Measurements from ENCODE around the gene PEAK1. TPM values are rescaled to one million over a fixed set of nuclear protein-coding genes. Genes with fewer than 3 reads are reported as not detected.

PEAK1 gene
- total RNA-seq, 1 donor from 2014 or later = 32.3 TPM

- Mint-ChIP-seq H3K9me3 (ENCODE audit: low read depth) (no peaks in the 10 kb centered on the region), H3K4me3 (ENCODE audit: low read depth) (no peak overlapping the region), H3K36me3 (ENCODE audit: insufficient read depth) (no peaks in the 10 kb centered on the region), H3K27ac (no peak overlapping the region), H3K4me1 (ENCODE audit: low read depth) (peaks cover 1% of the 10 kb centered on the region), H3K27me3 (no peaks in the 10 kb centered on the region)
- TF ChIP-seq CTCF (IDR thresholded peaks at IDR 0.05; ENCODE audit: unreplicated experiment) = no peak
- DNase-seq (ENCODE audit: low spot score, unreplicated experiment) = no peak
Observed at GRCh38 chr15:77305953-77306352, 114.0 kb downstream of the PEAK1 start.

GRCh38 chr15:77296773-77297337 is 123.0 kb downstream of the PEAK1 start:
- Mint-ChIP-seq H3K4me3 (ENCODE audit: low read depth) (no peak overlapping the region), H3K27ac (no peak overlapping the region), H3K36me3 (ENCODE audit: insufficient read depth) (peaks cover 2% of the 10 kb centered on the region), H3K27me3 (no peaks in the 10 kb centered on the region), H3K4me1 (ENCODE audit: low read depth) (peaks cover 11% of the 10 kb centered on the region), H3K9me3 (ENCODE audit: low read depth) (no peaks in the 10 kb centered on the region)
- no peak for DNase-seq (ENCODE audit: low spot score, unreplicated experiment)
- no peak for TF ChIP-seq CTCF (IDR thresholded peaks at IDR 0.05; ENCODE audit: unreplicated experiment)

- TF ChIP-seq CTCF (IDR thresholded peaks at IDR 0.05; ENCODE audit: unreplicated experiment) = no peak
- no peaks in the 10 kb centered on the region for H3K9me3 Mint-ChIP-seq (ENCODE audit: low read depth)
Observed at GRCh38 chr15:77295446-77295845, 124.5 kb downstream of the PEAK1 start.

GRCh38 chr15:77292969-77293558 is 126.8 kb downstream of the PEAK1 start:
- Mint-ChIP-seq H3K27ac (no peak overlapping the region), H3K36me3 (ENCODE audit: insufficient read depth) (peaks cover 2% of the 10 kb centered on the region), H3K4me1 (ENCODE audit: low read depth) (peaks cover 11% of the 10 kb centered on the region), H3K9me3 (ENCODE audit: low read depth) (no peaks in the 10 kb centered on the region), H3K4me3 (ENCODE audit: low read depth) (no peak overlapping the region), H3K27me3 (no peaks in the 10 kb centered on the region)
- DNase-seq (ENCODE audit: low spot score, unreplicated experiment) = no peak
- no peak for TF ChIP-seq CTCF (IDR thresholded peaks at IDR 0.05; ENCODE audit: unreplicated experiment)

More at GRCh38 chr15:77295446-77295845, 124.5 kb downstream of the PEAK1 start:
- DNase-seq (ENCODE audit: low spot score, unreplicated experiment) = no peak
- peaks cover 11% of the 10 kb centered on the region for H3K4me1 Mint-ChIP-seq (ENCODE audit: low read depth)
- H3K4me3 Mint-ChIP-seq (ENCODE audit: low read depth) = no peak overlapping the region
- H3K36me3 Mint-ChIP-seq (ENCODE audit: insufficient read depth) = peaks cover 2% of the 10 kb centered on the region
- no peaks in the 10 kb centered on the region for H3K27me3 Mint-ChIP-seq
- H3K27ac Mint-ChIP-seq = no peak overlapping the region

GRCh38 chr15:77291107-77291506 is 128.8 kb downstream of the PEAK1 start:
- no peak for TF ChIP-seq CTCF (IDR thresholded peaks at IDR 0.05; ENCODE audit: unreplicated experiment)
- Mint-ChIP-seq H3K27me3 (no peaks in the 10 kb centered on the region), H3K4me3 (ENCODE audit: low read depth) (no peak overlapping the region), H3K27ac (no peak overlapping the region), H3K36me3 (ENCODE audit: insufficient read depth) (no peaks in the 10 kb centered on the region), H3K4me1 (ENCODE audit: low read depth) (peaks cover 11% of the 10 kb centered on the region), H3K9me3 (ENCODE audit: low read depth) (no peaks in the 10 kb centered on the region)
- no peak for DNase-seq (ENCODE audit: low spot score, unreplicated experiment)

Measured in progenitor cell of endocrine pancreas (in vitro differentiated cells).